ENCODE measurements around the gene GRAMD1B.
A peak's percentile ranks its signal among the peaks of the same experiment; 100 is the strongest.

The GRAMD1B gene

GRCh38 chr11:123622576-123622975 is 192.5 kb downstream of the GRAMD1B start:
- DNase-seq (ENCODE audit: low read depth): no peak
- no peak for TF ChIP-seq CTCF (IDR thresholded peaks at IDR 0.05; ENCODE audit: low read depth, low read length, missing control alignments)
- H3K4me3 ChIP-seq (ENCODE audit: low read depth, low read length): no peak overlapping the region

- no peak for DNase-seq (ENCODE audit: low read depth)
- H3K4me3 ChIP-seq (ENCODE audit: low read depth, low read length): no peak overlapping the region
- TF ChIP-seq CTCF (IDR thresholded peaks at IDR 0.05; ENCODE audit: low read depth, low read length, missing control alignments): no peak
Observed at GRCh38 chr11:123624974-123625373, 194.9 kb downstream of the GRAMD1B start.

GRCh38 chr11:123628936-123629683 is 199.0 kb downstream of the GRAMD1B start:
- no peak overlapping the region for H3K4me3 ChIP-seq (ENCODE audit: low read depth, low read length)
- DNase-seq (ENCODE audit: low read depth): no peak
- no peak for TF ChIP-seq CTCF (IDR thresholded peaks at IDR 0.05; ENCODE audit: low read depth, low read length, missing control alignments)

GRCh38 chr11:123630126-123630608 is 200.1 kb downstream of the GRAMD1B start:
- no peak overlapping the region for H3K4me3 ChIP-seq (ENCODE audit: low read depth, low read length)
- TF ChIP-seq CTCF (IDR thresholded peaks at IDR 0.05; ENCODE audit: low read depth, low read length, missing control alignments): no peak
- DNase-seq (ENCODE audit: low read depth): no peak

GRCh38 chr11:123640029-123640428 is 210.0 kb downstream of the GRAMD1B start:
- DNase-seq (ENCODE audit: low read depth): no peak
- no peak for TF ChIP-seq CTCF (IDR thresholded peaks at IDR 0.05; ENCODE audit: low read depth, low read length, missing control alignments)
- H3K4me3 ChIP-seq (ENCODE audit: low read depth, low read length): no peak overlapping the region

GRCh38 chr11:123640677-123641494 is 210.8 kb downstream of the GRAMD1B start:
- H3K4me3 ChIP-seq (ENCODE audit: low read depth, low read length): no peak overlapping the region
- DNase-seq (ENCODE audit: low read depth): no peak
- peak; percentile 89 for TF ChIP-seq CTCF (IDR thresholded peaks at IDR 0.05; ENCODE audit: low read depth, low read length, missing control alignments)
